Thoracic aorta (tissue), 2 donors: ENCODE data around the gene APC2. TPM values are rescaled to one million over a fixed set of nuclear protein-coding genes. Genes with fewer than 3 reads are reported as not detected.
"Not testable (repeated sequence)": the region's sequence is repeated elsewhere in the genome, so short reads cannot be mapped to it uniquely, and the experiment has no call there.

Experiments
- ATAC-seq: fragments of 150-250 bp; one replicate; pipeline ENCODE4 v1.8.0; 2017; ENCODE audit warnings: low read depth; ENCODE audit not compliant: insufficient number of reproducible peaks, low FRiP score
- DNase-seq: peaks from one replicate; pipeline ENCODE4 v3.0.0-alpha.2; 2020; ENCODE audit warnings: low spot score
- H3K27ac ChIP-seq, 2 donors: fragments of 200-600 bp; sonication (generic); 1 replicate in 1 of 2; 2 replicates in 1 of 2; pipeline ENCODE4 v1.5.1; 2016; ENCODE audit warnings: mild to moderate bottlenecking in 2 of 2, moderate library complexity in 2 of 2
- H3K27me3 ChIP-seq: fragments of 200-600 bp; sonication (generic); replicated peaks from 2 replicates; pipeline ENCODE4 v1.6.0; 2016; ENCODE audit warnings: mild to moderate bottlenecking; ENCODE audit not compliant: insufficient read depth
- H3K36me3 ChIP-seq: fragments of 200-600 bp; sonication (generic); one replicate; pipeline ENCODE4 v1.5.1; 2016
- H3K4me1 ChIP-seq, 2 donors: fragments of 200-600 bp; sonication (generic); 1 replicate in 1 of 2; 2 replicates in 1 of 2; pipeline versions ENCODE4 v1.5.1 to v1.6.0; 2016; ENCODE audit warnings: low read depth in 2 of 2, mild to moderate bottlenecking in 1 of 2; ENCODE audit not compliant: control insufficient read depth in 1 of 2
- H3K4me3 ChIP-seq: fragments of 200-600 bp; sonication (generic); 2 replicates; pipeline ENCODE4 v1.5.1; 2016; ENCODE audit warnings: mild to moderate bottlenecking
- H3K9me3 ChIP-seq: fragments of 200-600 bp; sonication (generic); 2 replicates; pipeline ENCODE4 v1.5.1; 2016
- total RNA-seq, 2 donors: library from RNA; depleted of rRNA; stranded (reverse); fragments of >200 nt; gene quantifications; one replicate each; pipeline versions ENCODE4 v1.1.0 to v1.2.3, GENCODE V29; 2016
- TF ChIP-seq, protein P1 (sequence below): fragments of 200-600 bp; sonication (generic); IDR thresholded peaks from one replicate; pipeline ENCODE4 v1.5.1; 2019; ENCODE audit warnings: antibody characterized with exemption

Gene APC2
- total RNA-seq, 2 donors from 2014 or later = 0.41 to 0.78 TPM

DNA sequence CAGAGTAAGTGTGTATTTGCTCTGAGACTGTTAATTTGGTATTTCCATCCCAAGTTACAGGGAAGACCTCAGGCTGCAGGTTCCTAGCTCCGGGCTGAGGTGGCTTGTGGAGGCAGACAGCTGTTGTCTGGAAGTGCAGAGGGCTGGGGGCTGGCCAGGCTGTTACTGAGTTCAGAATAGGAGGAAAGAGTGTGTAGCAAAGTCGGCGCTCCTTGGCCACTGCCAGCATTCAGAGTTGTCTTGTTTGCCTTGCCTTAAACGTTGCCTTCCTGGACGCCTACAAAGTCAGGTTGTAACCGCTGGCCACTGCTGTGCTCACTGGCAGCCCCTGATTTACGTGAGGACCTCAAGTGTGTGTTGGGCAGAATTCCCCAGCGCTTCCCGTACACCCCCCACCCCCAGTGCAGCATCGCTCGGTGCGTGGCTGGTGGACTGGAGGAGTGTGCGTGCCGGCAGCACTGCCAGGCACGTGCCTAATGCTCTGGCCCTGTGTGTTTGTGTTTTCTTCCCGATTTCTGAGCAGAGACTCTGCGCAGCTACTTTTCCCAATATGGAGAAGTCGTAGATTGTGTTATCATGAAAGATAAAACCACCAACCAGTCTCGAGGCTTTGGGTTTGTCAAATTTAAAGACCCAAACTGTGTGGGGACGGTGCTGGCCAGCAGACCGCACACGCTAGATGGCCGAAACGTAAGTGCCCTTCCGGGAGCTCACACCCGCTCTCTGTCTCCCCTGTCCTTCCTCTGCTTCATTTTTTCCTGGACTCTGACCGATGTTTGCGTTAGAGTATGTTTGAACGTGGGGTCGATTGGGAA lies 32.0 kb upstream of the APC2 start:
- H3K4me3 ChIP-seq = no peak overlapping the region
- H3K27me3 ChIP-seq = no peaks in the 10 kb centered on the region
- TF ChIP-seq, protein P1, sequence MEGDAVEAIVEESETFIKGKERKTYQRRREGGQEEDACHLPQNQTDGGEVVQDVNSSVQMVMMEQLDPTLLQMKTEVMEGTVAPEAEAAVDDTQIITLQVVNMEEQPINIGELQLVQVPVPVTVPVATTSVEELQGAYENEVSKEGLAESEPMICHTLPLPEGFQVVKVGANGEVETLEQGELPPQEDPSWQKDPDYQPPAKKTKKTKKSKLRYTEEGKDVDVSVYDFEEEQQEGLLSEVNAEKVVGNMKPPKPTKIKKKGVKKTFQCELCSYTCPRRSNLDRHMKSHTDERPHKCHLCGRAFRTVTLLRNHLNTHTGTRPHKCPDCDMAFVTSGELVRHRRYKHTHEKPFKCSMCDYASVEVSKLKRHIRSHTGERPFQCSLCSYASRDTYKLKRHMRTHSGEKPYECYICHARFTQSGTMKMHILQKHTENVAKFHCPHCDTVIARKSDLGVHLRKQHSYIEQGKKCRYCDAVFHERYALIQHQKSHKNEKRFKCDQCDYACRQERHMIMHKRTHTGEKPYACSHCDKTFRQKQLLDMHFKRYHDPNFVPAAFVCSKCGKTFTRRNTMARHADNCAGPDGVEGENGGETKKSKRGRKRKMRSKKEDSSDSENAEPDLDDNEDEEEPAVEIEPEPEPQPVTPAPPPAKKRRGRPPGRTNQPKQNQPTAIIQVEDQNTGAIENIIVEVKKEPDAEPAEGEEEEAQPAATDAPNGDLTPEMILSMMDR = no peak
- H3K4me1 ChIP-seq = peaks cover 20 to 38% of the 10 kb centered on the region in 2 donors
- ATAC-seq (no peak), DNase-seq (no peak)
- H3K27ac ChIP-seq = no peak overlapping the region
- no peaks in the 10 kb centered on the region for H3K9me3 ChIP-seq
- H3K36me3 ChIP-seq = peaks cover 46% of the 10 kb centered on the region

DNA sequence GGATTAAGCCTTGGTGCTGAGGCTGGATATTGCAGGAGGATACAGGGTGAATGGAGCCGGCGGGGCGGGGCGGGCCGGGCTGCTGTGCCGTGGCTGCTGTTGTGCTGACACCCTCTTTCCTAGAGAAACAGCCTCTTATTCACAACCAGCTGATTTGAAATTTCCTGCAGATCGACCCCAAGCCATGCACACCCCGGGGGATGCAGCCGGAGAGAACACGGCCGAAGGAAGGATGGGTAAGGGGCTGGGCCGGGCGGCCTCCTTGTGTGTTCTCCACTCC lies 31.5 kb upstream of the APC2 start:
- DNase-seq (no peak), ATAC-seq (no peak)
- no peaks in the 10 kb centered on the region for H3K27me3 ChIP-seq
- H3K4me3 ChIP-seq = no peak overlapping the region
- H3K27ac ChIP-seq = no peak overlapping the region
- H3K9me3 ChIP-seq = no peaks in the 10 kb centered on the region
- peaks cover 52% of the 10 kb centered on the region for H3K36me3 ChIP-seq
- peaks cover 20 to 33% of the 10 kb centered on the region in 2 donors for H3K4me1 ChIP-seq
- TF ChIP-seq, protein P1 = no peak

DNA sequence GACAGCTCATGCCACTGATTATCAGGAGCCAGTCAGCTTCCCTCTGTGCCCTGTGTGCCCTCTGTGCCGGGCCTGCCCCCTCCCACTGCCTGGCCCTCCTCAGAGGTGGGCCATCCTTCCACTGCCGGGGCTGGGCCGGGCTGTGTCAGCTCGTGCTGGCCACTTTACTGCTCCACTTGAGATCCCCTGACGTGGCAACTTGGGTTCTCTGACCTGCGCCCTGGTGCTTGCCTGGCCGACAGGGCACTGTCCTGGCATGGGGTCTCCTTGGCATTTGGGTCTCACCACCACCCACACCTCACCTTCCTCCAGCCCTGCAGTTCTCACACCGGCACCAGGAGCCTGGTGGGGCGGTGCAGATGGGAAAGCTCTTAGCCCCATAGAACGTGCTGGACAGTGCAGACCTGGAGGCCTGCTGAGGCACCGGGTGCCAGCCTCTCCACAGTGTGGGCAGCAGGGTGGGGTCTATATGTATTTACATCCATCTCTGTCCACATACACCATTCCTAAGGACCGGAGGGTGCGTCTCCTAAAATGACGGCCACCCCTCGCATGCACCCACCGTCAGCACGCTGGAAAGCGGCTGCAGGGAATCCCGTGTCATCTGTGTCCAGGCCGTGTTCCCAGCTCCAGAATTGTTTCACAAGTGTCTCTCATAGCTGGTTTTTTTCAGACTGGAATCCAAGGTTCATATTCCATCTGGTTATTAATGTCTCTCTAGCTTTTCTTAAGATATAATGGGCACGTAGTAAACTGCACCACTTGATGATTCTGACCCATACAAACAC lies 30.8 kb upstream of the APC2 start:
- Histone ChIP-seq H3K36me3 (peaks cover 58% of the 10 kb centered on the region), H3K27me3 (no peaks in the 10 kb centered on the region), H3K9me3 (no peaks in the 10 kb centered on the region), H3K4me1 (peaks cover 20 to 33% of the 10 kb centered on the region in 2 donors), H3K4me3 (no peak overlapping the region), H3K27ac (no peak overlapping the region)
- DNase-seq = no peak
- TF ChIP-seq, protein P1 = no peak
- no peak for ATAC-seq

DNA sequence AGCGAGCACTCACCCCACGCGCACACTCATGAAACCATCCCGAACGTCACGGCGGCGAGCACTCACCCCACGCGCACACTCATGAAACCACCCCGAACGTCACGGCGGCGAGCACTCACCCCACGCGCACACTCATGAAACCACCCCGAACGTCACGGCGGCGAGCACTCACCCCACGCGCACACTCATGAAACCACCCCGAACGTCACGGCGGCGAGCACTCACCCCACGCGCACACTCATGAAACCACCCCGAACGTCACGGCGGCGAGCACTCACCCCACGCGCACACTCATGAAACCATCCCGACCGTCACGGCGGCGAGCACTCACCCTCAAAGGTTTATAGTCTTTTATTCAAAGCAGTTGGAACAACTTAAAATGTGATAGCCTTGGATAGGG lies 29.8 kb upstream of the APC2 start:
- H3K36me3 ChIP-seq = peaks cover 64% of the 10 kb centered on the region
- not testable (repeated sequence) for ATAC-seq, H3K4me3 ChIP-seq

DNA sequence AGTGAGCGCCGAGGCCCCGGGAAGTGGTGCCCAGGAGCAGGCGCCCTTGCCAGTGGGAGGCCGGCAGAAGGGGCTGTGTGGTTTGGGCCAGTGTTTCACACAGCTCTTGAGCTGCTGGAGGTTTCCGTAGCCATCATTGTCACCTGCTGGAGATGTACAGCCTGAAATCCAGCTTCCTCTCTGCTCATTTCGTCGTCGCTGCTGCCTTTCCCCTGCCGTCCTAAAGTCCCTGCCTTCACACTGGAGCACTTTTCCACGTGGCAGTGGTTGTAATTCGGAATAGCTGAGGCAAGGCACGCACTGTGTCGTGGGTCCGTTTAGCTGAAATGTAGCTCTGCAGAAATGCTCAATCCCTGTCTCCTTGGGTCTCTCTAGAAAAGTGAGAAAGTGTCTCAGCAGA lies 29.3 kb upstream of the APC2 start:
- peaks cover 67% of the 10 kb centered on the region for H3K36me3 ChIP-seq
- no peaks in the 10 kb centered on the region for H3K9me3 ChIP-seq
- H3K4me3 ChIP-seq = no peak overlapping the region
- H3K4me1 ChIP-seq = peaks cover 15 to 25% of the 10 kb centered on the region in 2 donors
- ATAC-seq (no peak), DNase-seq (no peak)
- no peak overlapping the region for H3K27ac ChIP-seq
- TF ChIP-seq, protein P1 = no peak
- H3K27me3 ChIP-seq = no peaks in the 10 kb centered on the region

More for the DNA sequence above, 29.8 kb upstream of the APC2 start:
- peaks cover 16 to 30% of the 10 kb centered on the region in 2 donors for H3K4me1 ChIP-seq
- not testable (repeated sequence) for H3K27me3 ChIP-seq, DNase-seq, H3K27ac ChIP-seq, H3K9me3 ChIP-seq
